ENCODE measurements around the gene CD81. TPM values are rescaled to one million over a fixed set of nuclear protein-coding genes. Genes with fewer than 3 reads are reported as not detected.

Gene CD81
- total and polyA plus RNA-seq, 4 donors: 412 to 708 (median 642) TPM

GRCh38 chr11:2395211-2395730 is 18.2 kb downstream of the CD81 start:
- Histone ChIP-seq H3K36me3 (ENCODE audit: control insufficient read depth in 4 of 4, insufficient read depth in 4 of 4, low read length in 4 of 4) (peaks cover 11 to 75% (median 22%) of the 10 kb centered on the region in 4 donors), H3K4me3 (no peak overlapping the region), H3K9ac (ENCODE audit: insufficient read depth in 1 of 2, low read length in 2 of 2) (no peak overlapping the region), H3K27ac (ENCODE audit: low read depth in 1 of 2, low read length in 1 of 2) (no peak overlapping the region), H3K9me3 (ENCODE audit: control insufficient read depth in 4 of 4, insufficient read depth in 3 of 4, low read length in 3 of 4) (no peaks in the 10 kb centered on the region), H3K27me3 (ENCODE audit: control insufficient read depth in 3 of 3, insufficient read depth in 3 of 3, low read length in 2 of 3) (no peaks in the 10 kb centered on the region), H3K4me1 (ENCODE audit: control insufficient read depth in 5 of 5, insufficient read depth in 5 of 5, low read length in 5 of 5) (peaks cover 0 to 16% (median 4%) of the 10 kb centered on the region in 5 donors)
- DNase-seq (no peak), ATAC-seq (ENCODE audit: insufficient read depth, low FRiP score) (no peak)
- no peak for TF ChIP-seq CTCF (IDR thresholded peaks at IDR 0.05; ENCODE audit: control extremely low read depth, extremely low read depth)
- WGBS, 2 donors: 90 to 93% methylated on average over 25 to 26 of the region's 26 CpGs

GRCh38 chr11:2395856-2396255 is 18.7 kb downstream of the CD81 start:
- ATAC-seq (ENCODE audit: insufficient read depth, low FRiP score): no peak
- H3K36me3 ChIP-seq (ENCODE audit: control insufficient read depth in 4 of 4, insufficient read depth in 4 of 4, low read length in 4 of 4): peaks cover 10 to 72% (median 22%) of the 10 kb centered on the region in 4 donors
- DNase-seq: no peak
- H3K9ac ChIP-seq (ENCODE audit: insufficient read depth in 1 of 2, low read length in 2 of 2): no peak overlapping the region
- H3K27me3 ChIP-seq (ENCODE audit: control insufficient read depth in 3 of 3, insufficient read depth in 3 of 3, low read length in 2 of 3): no peaks in the 10 kb centered on the region
- no peak overlapping the region for H3K4me3 ChIP-seq
- H3K27ac ChIP-seq (ENCODE audit: low read depth in 1 of 2, low read length in 1 of 2): no peak overlapping the region
- peaks cover 0 to 16% (median 4%) of the 10 kb centered on the region in 5 donors for H3K4me1 ChIP-seq (ENCODE audit: control insufficient read depth in 5 of 5, insufficient read depth in 5 of 5, low read length in 5 of 5)
- TF ChIP-seq CTCF (IDR thresholded peaks at IDR 0.05; ENCODE audit: control extremely low read depth, extremely low read depth): no peak
- H3K9me3 ChIP-seq (ENCODE audit: control insufficient read depth in 4 of 4, insufficient read depth in 3 of 4, low read length in 3 of 4): no peaks in the 10 kb centered on the region
- WGBS, 2 donors: 90 to 94% methylated on average over 16 to 17 of the region's 17 CpGs

GRCh38 chr11:2396471-2396870 is 19.4 kb downstream of the CD81 start:
- Histone ChIP-seq H3K9me3 (ENCODE audit: control insufficient read depth in 4 of 4, insufficient read depth in 3 of 4, low read length in 3 of 4) (no peaks in the 10 kb centered on the region), H3K9ac (ENCODE audit: insufficient read depth in 1 of 2, low read length in 2 of 2) (no peak overlapping the region), H3K27ac (ENCODE audit: low read depth in 1 of 2, low read length in 1 of 2) (no peak overlapping the region), H3K4me3 (no peak overlapping the region), H3K4me1 (ENCODE audit: control insufficient read depth in 5 of 5, insufficient read depth in 5 of 5, low read length in 5 of 5) (peaks cover 0 to 21% (median 6%) of the 10 kb centered on the region in 5 donors), H3K36me3 (ENCODE audit: control insufficient read depth in 4 of 4, insufficient read depth in 4 of 4, low read length in 4 of 4) (peaks cover 10 to 66% (median 25%) of the 10 kb centered on the region in 4 donors), H3K27me3 (ENCODE audit: control insufficient read depth in 3 of 3, insufficient read depth in 3 of 3, low read length in 2 of 3) (no peaks in the 10 kb centered on the region)
- no peak for ATAC-seq (ENCODE audit: insufficient read depth, low FRiP score)
- 91 to 92% methylated on average over 26 of the region's 26 CpGs for WGBS, 2 donors
- no peak for DNase-seq
- no peak for TF ChIP-seq CTCF (IDR thresholded peaks at IDR 0.05; ENCODE audit: control extremely low read depth, extremely low read depth)

- no peak overlapping the region for H3K4me3 ChIP-seq
- no peak overlapping the region for H3K9ac ChIP-seq (ENCODE audit: insufficient read depth in 1 of 2, low read length in 2 of 2)
- no peaks in the 10 kb centered on the region for H3K9me3 ChIP-seq (ENCODE audit: control insufficient read depth in 4 of 4, insufficient read depth in 3 of 4, low read length in 3 of 4)
- TF ChIP-seq CTCF (IDR thresholded peaks at IDR 0.05; ENCODE audit: control extremely low read depth, extremely low read depth): no peak
- peaks cover 3 to 26% (median 11%) of the 10 kb centered on the region in 5 donors for H3K4me1 ChIP-seq (ENCODE audit: control insufficient read depth in 5 of 5, insufficient read depth in 5 of 5, low read length in 5 of 5)
- DNase-seq (no peak), ATAC-seq (ENCODE audit: insufficient read depth, low FRiP score) (no peak)
- H3K27me3 ChIP-seq (ENCODE audit: control insufficient read depth in 3 of 3, insufficient read depth in 3 of 3, low read length in 2 of 3): no peaks in the 10 kb centered on the region
- no peak overlapping the region for H3K27ac ChIP-seq (ENCODE audit: low read depth in 1 of 2, low read length in 1 of 2)
- H3K36me3 ChIP-seq (ENCODE audit: control insufficient read depth in 4 of 4, insufficient read depth in 4 of 4, low read length in 4 of 4): peaks cover 10 to 63% (median 25%) of the 10 kb centered on the region in 4 donors
- 87 to 94% methylated on average over 12 of the region's 12 CpGs for WGBS, 2 donors
These were observed 19.9 kb downstream of the CD81 start for GRCh38 chr11:2397005-2397404.

Data from lung (tissue), 12 donors.